CD14-positive monocyte (primary cell): ENCODE data around the gene COL4A1. TPM values are rescaled to one million over a fixed set of nuclear protein-coding genes. Genes with fewer than 3 reads are reported as not detected.
A peak's percentile ranks its signal among the peaks of the same experiment; 100 is the strongest.

Experiments
- DNase-seq, 3 donors: peaks; one replicate each; pipeline ENCODE4 v3.0.0-alpha.2; 2011 to 2022
- H2AFZ ChIP-seq: 2 replicates; pipeline ENCODE4 v1.6.0; 2012; ENCODE audit warnings: mild to moderate bottlenecking, low read depth, low read length, inconsistent platforms; ENCODE audit not compliant: insufficient read depth, poor library complexity, severe bottlenecking
- H3K27ac ChIP-seq, 2 donors: 1 replicate in 1 of 2; 2 replicates in 1 of 2; pipeline ENCODE4 v1.5.1; 2012 to 2013; ENCODE audit warnings: low read length in 2 of 2, control low read depth in 1 of 2, inconsistent platforms in 1 of 2, low read depth in 1 of 2, mild to moderate bottlenecking in 1 of 2
- H3K27me3 ChIP-seq, 2 donors: one replicate each; pipeline versions ENCODE4 v1.6.0 to v1.6.1; 2011 to 2013; ENCODE audit warnings: low read length in 2 of 2; ENCODE audit not compliant: control insufficient read depth in 2 of 2, insufficient read depth in 2 of 2
- H3K36me3 ChIP-seq, 2 donors: replicated peaks in 1 of 2; 1 replicate in 1 of 2; 2 replicates in 1 of 2; pipeline versions ENCODE4 v1.5.1 to v1.6.1; 2012 to 2013; ENCODE audit warnings: low read length in 2 of 2, control low read depth in 1 of 2, inconsistent platforms in 1 of 2, mild to moderate bottlenecking in 1 of 2; ENCODE audit not compliant: insufficient read depth in 2 of 2, control insufficient read depth in 1 of 2
- H3K4me1 ChIP-seq, 2 donors: 1 replicate in 1 of 2; 2 replicates in 1 of 2; pipeline versions ENCODE4 v1.5.1 to v1.6.1; 2012 to 2013; ENCODE audit warnings: low read length in 2 of 2, control low read depth in 1 of 2, inconsistent platforms in 1 of 2, mild to moderate bottlenecking in 1 of 2, moderate library complexity in 1 of 2; ENCODE audit not compliant: insufficient read depth in 2 of 2, control insufficient read depth in 1 of 2
- H3K4me2 ChIP-seq: replicated peaks from 2 replicates; pipeline ENCODE3; 2012; ENCODE audit warnings: low read length, moderate library complexity, mild to moderate bottlenecking; ENCODE audit not compliant: poor library complexity, severe bottlenecking; ENCODE audit errors: extremely low read depth
- H3K4me3 ChIP-seq, 3 experiments: fragments of 200-600 bp in 1 of 3; sonication (generic) in 1 of 3; replicated peaks in 1 of 3; 1 replicate in 2 of 3; 2 replicates in 1 of 3; pipeline ENCODE4 v1.5.1; 2011 to 2013; ENCODE audit warnings: low read length in 3 of 3, mild to moderate bottlenecking in 3 of 3, control low read depth in 2 of 3, low read depth in 2 of 3, inconsistent platforms in 1 of 3, moderate library complexity in 1 of 3
- H3K79me2 ChIP-seq: 2 replicates; pipeline ENCODE4 v1.6.0; 2012; ENCODE audit warnings: mild to moderate bottlenecking, control low read depth, inconsistent platforms, low read length, moderate library complexity; ENCODE audit not compliant: insufficient read depth
- H3K9ac ChIP-seq: 2 replicates; pipeline ENCODE4 v1.6.0; 2017; ENCODE audit warnings: low read length, mild to moderate bottlenecking; ENCODE audit not compliant: insufficient read depth, poor library complexity, severe bottlenecking
- H3K9me3 ChIP-seq, 2 donors: replicated peaks in 1 of 2; 1 replicate in 1 of 2; 2 replicates in 1 of 2; pipeline versions ENCODE4 v1.5.1 to v1.6.1; 2012 to 2013; ENCODE audit warnings: low read length in 2 of 2, control low read depth in 1 of 2; ENCODE audit not compliant: control insufficient read depth in 1 of 2, insufficient read depth in 1 of 2
- H4K20me1 ChIP-seq: 2 replicates; pipeline ENCODE4 v1.6.0; 2012; ENCODE audit warnings: mild to moderate bottlenecking, low read length, control low read depth, moderate library complexity; ENCODE audit not compliant: insufficient read depth
- H3K27ac Mint-ChIP-seq, 7 donors: one replicate each; pipeline ENCODE4 v1.8.0; 2020; ENCODE audit warnings: mild to moderate bottlenecking in 7 of 7, mixed read lengths in 7 of 7, moderate library complexity in 6 of 7, inconsistent platforms in 2 of 7
- H3K27me3 Mint-ChIP-seq, 3 donors: one replicate each; pipeline ENCODE4 v1.8.0; 2021 to 2022; ENCODE audit warnings: low read depth in 3 of 3, mild to moderate bottlenecking in 3 of 3, mixed read lengths in 3 of 3, moderate library complexity in 3 of 3, inconsistent platforms in 1 of 3
- H3K36me3 Mint-ChIP-seq, 2 donors: one replicate each; pipeline ENCODE4 v1.8.0; 2020; ENCODE audit warnings: mixed read lengths in 2 of 2, inconsistent platforms in 1 of 2, mild to moderate bottlenecking in 1 of 2
- H3K4me1 Mint-ChIP-seq: one replicate; pipeline ENCODE4 v1.8.0; 2020; ENCODE audit warnings: mild to moderate bottlenecking, mixed read lengths
- H3K4me3 Mint-ChIP-seq, 2 donors: one replicate each; pipeline ENCODE4 v1.8.0; 2020; ENCODE audit warnings: mild to moderate bottlenecking in 2 of 2, mixed read lengths in 2 of 2, moderate library complexity in 1 of 2
- H3K9me3 Mint-ChIP-seq, 7 donors: one replicate each; pipeline ENCODE4 v1.8.0; 2020 to 2022; ENCODE audit warnings: mixed read lengths in 7 of 7, mild to moderate bottlenecking in 6 of 7, moderate library complexity in 6 of 7, inconsistent platforms in 2 of 7
- CTCF ChIP-seq: fragments of 200-600 bp; IDR thresholded peaks from one replicate; pipeline ENCODE4 v1.8.0; 2022; ENCODE audit warnings: antibody characterized with exemption, mild to moderate bottlenecking
- WGBS: methylation state at CpG from one replicate; pipeline ENCODE4 v1.1.5; 2013; ENCODE audit warnings: missing lambda C conversion rate; ENCODE audit not compliant: insufficient coverage; 5-methylcytosine and 5-hydroxymethylcytosine counted together
- intact Hi-C, 2 donors: fragments of 100-400 bp; cut with micrococcal nuclease; formaldehyde crosslinking; loops; one replicate each; pipeline versions ENCODE4 v1.15.0 to v1.15.1; 2023
- polyA plus RNA-seq, 3 donors: library from polyadenylated mRNA; depleted of rRNA in 1 of 3; unstranded in 2 of 3; stranded (reverse) in 1 of 3; fragments of 300-500 nt in 2 of 3; fragments of >200 nt in 1 of 3; fragmentation: Illumina TruSeq in 2 of 3; gene quantifications; 1 replicate in 2 of 3; 2 replicates in 1 of 3; pipeline ENCODE4 v1.2.3, GENCODE V29; 2012 to 2021

COL4A1 gene
- polyA plus RNA-seq, 3 donors = 0.16 to 0.25 TPM; not detected in 1

- intact Hi-C loops = no loop called here
- no peak for TF ChIP-seq CTCF
- no peak for DNase-seq
- H3K27me3 Mint-ChIP-seq = peaks cover 42 to 62% (median 52%) of the 10 kb centered on the region in 3 donors
- H3K4me1 ChIP-seq = no peaks in the 10 kb centered on the region
- peaks cover 33 to 74% of the 10 kb centered on the region in 2 donors for H3K27me3 ChIP-seq
- peaks cover 0 to 6% of the 10 kb centered on the region in 2 donors for H3K9me3 ChIP-seq
- H3K4me3 ChIP-seq = no peak overlapping the region
- H3K4me2 ChIP-seq = no peak overlapping the region
- no peaks in the 10 kb centered on the region for H3K36me3 Mint-ChIP-seq
- WGBS = 26% methylated on average over 29 of the region's 33 CpGs
- H4K20me1 ChIP-seq = no peaks in the 10 kb centered on the region
- H3K27ac ChIP-seq = no peak overlapping the region
- peaks cover 0 to 3% (median 0%) of the 10 kb centered on the region in 7 donors for H3K9me3 Mint-ChIP-seq
- peak overlapping the region in 1 of 2 donors; percentile 66 for H3K4me3 Mint-ChIP-seq
- no peaks in the 10 kb centered on the region for H3K36me3 ChIP-seq
- H3K27ac Mint-ChIP-seq = peak overlapping the region in 1 of 7 donors; percentile 27
- H2AFZ ChIP-seq = no peak overlapping the region
- H3K9ac ChIP-seq = no peak overlapping the region
- H3K4me1 Mint-ChIP-seq = no peaks in the 10 kb centered on the region
- H3K79me2 ChIP-seq = no peaks in the 10 kb centered on the region
These were observed 8.3 kb downstream of the COL4A1 start for GRCh38 chr13:110298505-110299282.

- H3K79me2 ChIP-seq = no peaks in the 10 kb centered on the region
These were observed 9.0 kb downstream of the COL4A1 start for GRCh38 chr13:110297766-110298504.

More at GRCh38 chr13:110297766-110298504, 9.0 kb downstream of the COL4A1 start:
- H3K9me3 Mint-ChIP-seq = peaks cover 0 to 3% (median 0%) of the 10 kb centered on the region in 7 donors
- Histone ChIP-seq H3K4me2 (no peak overlapping the region), H4K20me1 (no peaks in the 10 kb centered on the region), H3K27me3 (peaks cover 31 to 68% of the 10 kb centered on the region in 2 donors), H3K36me3 (no peaks in the 10 kb centered on the region), H3K9me3 (peaks cover 0 to 6% of the 10 kb centered on the region in 2 donors), H3K9ac (no peak overlapping the region), H2AFZ (no peak overlapping the region), H3K4me3 (no peak overlapping the region), H3K4me1 (no peaks in the 10 kb centered on the region), H3K27ac (no peak overlapping the region)
- no peak overlapping the region for H3K27ac Mint-ChIP-seq
- DNase-seq = no peak
- H3K27me3 Mint-ChIP-seq = peaks cover 41 to 59% (median 44%) of the 10 kb centered on the region in 3 donors
- peak overlapping the region in 1 of 2 donors; percentile 66 for H3K4me3 Mint-ChIP-seq
- 0% methylated on average over 1 of the region's 12 CpGs for WGBS
- intact Hi-C loops = no loop called here
- TF ChIP-seq CTCF = no peak
- H3K36me3 Mint-ChIP-seq = no peaks in the 10 kb centered on the region
- H3K4me1 Mint-ChIP-seq = no peaks in the 10 kb centered on the region
